SH-SY5Y (cell line): Measurements from ENCODE around the gene RYR1.

Experiments
- GATA2 ChIP-seq: IDR thresholded peaks from 2 replicates; pipeline ENCODE4 v1.6.1; 2011; ENCODE audit warnings: mild to moderate bottlenecking, low read depth, low read length
- GATA3 ChIP-seq: IDR thresholded peaks from 2 replicates; pipeline ENCODE4 v1.6.1; 2011; ENCODE audit warnings: low read depth, mild to moderate bottlenecking, low read length, moderate library complexity

The RYR1 gene

DNA sequence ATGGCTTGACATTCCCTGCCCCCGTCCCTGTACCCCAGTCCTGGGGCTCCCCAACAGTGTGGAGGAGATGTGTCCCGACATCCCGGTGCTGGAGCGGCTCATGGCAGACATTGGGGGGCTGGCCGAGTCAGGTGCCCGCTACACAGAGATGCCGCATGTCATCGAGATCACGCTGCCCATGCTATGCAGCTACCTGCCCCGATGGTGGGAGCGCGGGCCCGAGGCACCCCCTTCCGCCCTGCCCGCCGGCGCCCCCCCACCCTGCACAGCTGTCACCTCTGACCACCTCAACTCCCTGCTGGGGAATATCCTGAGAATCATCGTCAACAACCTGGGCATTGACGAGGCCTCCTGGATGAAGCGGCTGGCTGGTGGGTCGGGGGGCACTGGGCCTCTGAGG is 83.8 kb downstream of the RYR1 start:
- TF ChIP-seq GATA3: no peak
- no peak for TF ChIP-seq GATA2

DNA sequence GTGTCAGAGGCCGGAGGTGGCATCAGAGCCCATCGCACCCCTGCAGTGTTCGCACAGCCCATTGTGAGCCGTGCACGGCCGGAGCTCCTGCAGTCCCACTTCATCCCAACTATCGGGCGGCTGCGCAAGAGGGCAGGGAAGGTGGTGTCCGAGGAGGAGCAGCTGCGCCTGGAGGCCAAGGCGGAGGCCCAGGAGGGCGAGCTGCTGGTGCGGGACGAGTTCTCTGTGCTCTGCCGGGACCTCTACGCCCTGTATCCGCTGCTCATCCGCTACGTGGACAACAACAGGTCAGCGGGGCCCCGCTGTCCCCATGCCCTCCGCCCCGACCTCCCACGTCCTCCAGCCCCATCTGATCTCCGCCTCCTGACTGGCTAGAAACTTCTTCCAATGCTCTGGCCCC is 85.7 kb downstream of the RYR1 start:
- TF ChIP-seq GATA2 (no peak), GATA3 (no peak)

DNA sequence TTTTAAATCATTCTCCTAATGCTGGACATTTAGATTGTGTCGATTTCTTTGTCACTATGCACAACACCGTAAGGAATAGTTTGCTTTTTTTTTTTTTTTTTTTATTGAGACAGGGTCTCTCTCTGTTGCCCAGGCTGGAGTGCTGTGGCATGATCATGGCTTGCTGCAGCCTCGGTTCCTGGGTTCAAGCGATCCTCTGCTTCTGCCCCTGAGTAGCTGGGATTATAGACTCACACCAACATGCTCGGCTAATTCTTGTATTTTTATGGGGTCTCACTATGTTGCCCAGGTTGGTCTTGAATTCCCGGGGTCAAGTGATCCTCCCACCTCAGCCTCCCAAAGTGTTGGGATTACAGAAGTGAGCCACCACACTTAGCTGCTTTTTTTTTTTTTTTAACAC is 86.5 kb downstream of the RYR1 start:
- TF ChIP-seq GATA3: no peak
- TF ChIP-seq GATA2: no peak

DNA sequence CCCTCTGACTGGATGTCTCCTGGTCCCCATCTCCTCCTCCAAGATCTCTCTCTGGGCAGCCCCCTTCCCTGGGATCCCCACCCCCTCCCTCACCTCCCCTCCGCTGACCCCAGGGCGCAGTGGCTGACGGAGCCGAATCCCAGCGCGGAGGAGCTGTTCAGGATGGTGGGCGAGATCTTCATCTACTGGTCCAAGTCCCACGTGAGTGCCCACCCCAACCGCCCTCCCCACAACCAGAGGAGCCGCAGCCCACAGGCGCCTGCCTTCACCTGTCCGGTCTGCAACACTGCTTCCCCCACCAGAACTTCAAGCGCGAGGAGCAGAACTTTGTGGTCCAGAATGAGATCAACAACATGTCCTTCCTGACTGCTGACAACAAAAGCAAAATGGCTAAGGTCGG is 89.4 kb downstream of the RYR1 start:
- TF ChIP-seq GATA3: no peak
- TF ChIP-seq GATA2: no peak

DNA sequence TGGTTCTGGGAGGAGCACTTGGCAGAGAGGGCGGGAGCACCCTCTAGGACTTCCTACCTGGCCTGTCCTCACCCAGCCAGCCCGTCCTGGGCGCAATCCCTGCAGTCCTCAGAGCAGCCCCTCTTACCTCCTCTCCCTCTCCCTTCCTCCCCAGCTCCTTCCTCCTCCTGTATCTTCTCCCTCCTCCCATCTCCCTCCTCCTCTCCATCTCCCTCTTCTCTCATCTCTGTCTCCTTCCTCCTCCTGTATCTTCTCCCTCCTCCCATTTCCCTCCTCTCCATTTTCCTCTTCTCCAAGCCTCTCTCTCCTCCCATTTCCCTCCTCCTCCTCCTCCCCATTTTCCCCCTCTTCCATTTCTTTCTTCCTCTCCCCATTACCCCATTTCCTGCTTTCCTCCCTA is 89.8 kb downstream of the RYR1 start:
- TF ChIP-seq GATA2: no peak
- no peak for TF ChIP-seq GATA3

DNA sequence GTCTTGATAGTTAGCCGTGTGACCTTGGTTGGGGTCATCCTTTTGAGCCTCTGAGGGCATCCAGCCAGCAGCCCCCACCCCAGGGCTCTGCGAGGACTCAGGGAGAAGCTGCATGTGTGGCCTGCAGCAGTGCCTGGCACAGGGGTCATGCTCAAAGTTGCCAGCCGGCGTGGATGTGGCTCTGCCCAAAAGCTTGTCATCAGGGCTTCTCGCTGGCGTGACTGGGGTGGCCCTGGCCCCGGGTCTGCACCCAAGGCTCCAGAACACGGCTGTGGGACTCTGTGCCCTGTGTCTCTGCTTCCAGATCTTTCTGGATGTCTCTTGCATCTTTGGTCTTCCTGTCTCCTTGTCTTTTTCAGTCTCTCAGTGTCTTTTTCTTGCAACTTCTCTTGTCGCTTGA is 90.9 kb downstream of the RYR1 start:
- TF ChIP-seq GATA2: no peak
- no peak for TF ChIP-seq GATA3

DNA sequence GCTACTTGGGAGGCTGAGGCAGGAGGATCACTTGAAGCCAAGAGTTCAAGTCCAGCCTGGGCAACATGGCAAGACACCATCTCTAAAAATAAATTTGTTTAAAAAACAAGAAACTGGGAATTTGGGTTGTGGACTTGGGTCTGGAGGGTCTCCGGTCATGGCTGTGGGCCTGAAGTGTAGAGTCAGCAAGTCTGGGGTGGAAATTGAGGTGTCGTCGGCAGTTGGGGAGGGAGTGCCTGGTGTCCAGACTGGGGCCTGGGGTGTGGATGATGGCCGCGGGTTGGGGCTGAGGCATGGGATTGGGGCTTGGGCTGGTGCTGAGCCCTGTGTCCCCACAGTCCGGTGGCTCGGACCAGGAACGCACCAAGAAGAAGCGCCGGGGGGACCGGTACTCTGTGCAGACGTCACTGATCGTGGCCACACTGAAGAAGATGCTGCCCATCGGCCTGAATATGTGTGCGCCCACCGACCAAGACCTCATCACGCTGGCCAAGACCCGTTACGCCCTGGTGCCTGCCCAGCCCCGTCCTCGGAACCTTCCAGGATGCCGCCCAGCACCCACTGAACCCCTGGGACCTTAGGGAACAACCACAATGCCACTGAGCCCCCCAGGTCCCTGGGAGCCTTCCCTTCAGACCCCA is 91.6 kb downstream of the RYR1 start:
- no peak for TF ChIP-seq GATA2

DNA sequence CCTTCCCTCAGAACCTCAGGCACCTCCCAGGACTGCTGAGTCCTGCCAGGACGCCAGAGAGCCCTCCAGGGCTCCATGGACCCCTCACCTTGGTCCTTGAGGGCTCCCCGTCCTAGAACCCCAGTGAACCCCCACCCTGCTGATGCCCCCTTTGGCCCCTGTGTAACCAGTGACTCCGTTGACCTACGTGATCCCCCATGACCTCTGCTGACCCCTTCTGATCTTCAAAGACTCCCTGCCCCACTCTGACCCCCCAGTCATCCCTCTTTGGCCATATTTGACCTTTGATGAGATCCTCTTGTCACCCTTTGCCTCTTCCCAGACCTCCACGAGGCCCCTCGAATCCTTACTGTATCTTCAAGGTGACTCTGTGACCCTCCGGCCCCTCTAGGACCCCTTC is 92.9 kb downstream of the RYR1 start:
- no peak for TF ChIP-seq GATA2
- TF ChIP-seq GATA3: no peak

DNA sequence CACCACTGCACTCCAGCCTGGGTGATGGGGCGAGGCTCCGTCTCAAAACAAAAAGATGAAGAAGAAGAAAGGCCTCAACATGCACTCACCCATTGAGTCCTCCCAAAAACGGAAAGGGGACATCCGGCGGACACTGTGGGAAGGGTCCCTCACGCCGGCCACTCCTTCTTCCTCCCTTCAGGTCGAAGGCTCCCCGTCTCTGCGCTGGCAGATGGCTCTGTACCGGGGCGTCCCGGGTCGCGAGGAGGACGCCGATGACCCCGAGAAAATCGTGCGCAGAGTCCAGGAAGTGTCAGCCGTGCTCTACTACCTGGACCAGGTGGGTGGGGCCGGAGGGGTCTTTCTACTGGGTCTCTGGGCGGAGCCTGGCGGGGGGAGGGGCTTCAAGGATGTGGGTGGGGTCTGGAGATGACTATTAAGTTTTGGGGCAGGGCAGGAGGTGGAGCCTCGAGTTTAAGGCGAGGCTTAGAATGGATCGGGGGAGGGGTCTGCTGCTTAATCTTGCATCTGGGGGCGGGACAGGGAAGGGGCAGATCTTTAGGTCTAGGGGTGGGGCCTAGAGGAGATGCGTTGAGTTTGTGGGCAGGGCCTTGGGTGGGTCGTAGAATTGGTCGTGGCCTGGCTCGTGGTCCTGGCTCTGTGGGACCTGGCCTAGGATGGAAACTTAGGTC is 94.1 kb downstream of the RYR1 start:
- TF ChIP-seq GATA2: no peak
- TF ChIP-seq GATA3: no peak

DNA sequence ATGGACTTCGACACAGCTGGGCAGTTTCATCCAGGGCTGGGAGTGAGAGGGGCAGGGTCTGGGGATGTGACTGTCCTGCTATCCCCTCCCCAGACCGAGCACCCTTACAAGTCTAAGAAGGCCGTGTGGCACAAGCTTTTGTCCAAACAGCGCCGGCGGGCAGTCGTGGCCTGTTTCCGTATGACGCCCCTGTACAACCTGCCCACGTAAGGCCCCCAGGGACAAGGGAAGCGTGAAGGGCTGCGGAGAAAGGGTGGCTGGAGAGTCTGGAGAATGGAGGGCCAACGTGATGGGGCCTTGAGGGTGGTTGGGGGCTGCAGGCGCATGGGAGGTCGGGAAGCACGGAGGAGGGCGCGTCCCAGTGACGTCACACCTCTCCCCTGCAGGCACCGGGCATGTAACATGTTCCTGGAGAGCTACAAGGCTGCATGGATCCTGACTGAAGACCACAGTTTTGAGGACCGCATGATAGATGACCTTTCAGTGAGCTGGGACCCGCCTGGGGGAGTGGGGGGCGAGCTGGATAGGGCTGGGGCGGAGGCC is 94.8 kb downstream of the RYR1 start:
- TF ChIP-seq GATA3: no peak

DNA sequence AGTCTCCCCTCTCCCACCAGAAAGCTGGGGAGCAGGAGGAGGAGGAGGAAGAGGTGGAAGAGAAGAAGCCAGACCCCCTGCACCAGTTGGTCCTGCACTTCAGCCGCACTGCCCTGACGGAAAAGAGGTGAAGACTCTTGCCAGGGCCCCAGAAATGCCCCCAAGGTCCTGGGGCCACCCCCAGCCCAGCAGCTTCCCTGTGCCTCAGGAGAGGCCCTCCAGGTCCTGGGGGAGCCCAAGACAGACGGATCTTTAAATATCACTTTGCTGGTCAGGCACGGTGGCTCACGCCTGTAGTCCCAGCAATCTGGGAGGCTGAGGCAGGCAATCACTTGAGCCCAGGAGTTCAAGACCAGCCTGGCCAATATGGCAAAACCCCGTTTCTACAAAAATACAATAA is 95.4 kb downstream of the RYR1 start:
- TF ChIP-seq GATA2 (no peak), GATA3 (no peak)

DNA sequence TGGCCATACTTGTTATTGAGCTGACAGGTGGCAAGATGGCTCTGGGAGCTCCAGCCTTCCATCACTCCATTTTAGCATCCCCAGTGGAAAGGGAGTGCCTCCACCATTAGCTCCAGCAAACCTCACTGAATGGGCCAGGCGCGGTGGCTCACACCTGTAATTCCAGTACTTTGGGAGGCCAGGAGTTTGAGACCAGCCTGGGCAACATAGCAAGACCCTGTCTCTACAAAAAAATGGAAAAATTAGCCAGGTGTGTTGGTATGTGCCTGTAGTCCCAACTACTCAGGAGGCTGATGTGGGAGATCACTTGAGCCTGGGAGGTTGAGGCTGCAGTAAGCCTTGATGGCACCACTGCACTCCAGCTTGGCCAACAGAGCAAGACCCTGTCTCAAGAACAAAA is 98.0 kb downstream of the RYR1 start:
- TF ChIP-seq GATA2 (no peak), GATA3 (no peak)

DNA sequence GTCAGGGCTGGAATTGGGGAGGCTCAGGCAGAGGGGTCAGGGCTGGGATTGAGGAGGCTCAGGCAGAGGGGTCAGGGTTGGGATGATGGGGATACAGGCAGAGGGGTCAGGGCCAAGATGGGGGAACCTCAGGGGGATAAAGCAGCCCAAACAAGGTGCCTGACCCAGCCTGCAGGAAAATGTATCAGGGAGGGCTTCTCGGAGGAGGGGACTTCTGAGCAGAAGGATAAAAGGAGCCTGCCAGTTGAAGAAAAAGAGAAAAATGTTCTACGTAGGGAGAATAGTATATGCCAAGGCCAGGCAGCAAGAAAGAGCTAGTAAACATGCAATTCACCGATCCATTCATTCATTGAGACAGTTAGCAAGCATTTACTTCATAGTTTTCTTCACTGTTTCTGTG is 99.4 kb downstream of the RYR1 start:
- no peak for TF ChIP-seq GATA3
- no peak for TF ChIP-seq GATA2

DNA sequence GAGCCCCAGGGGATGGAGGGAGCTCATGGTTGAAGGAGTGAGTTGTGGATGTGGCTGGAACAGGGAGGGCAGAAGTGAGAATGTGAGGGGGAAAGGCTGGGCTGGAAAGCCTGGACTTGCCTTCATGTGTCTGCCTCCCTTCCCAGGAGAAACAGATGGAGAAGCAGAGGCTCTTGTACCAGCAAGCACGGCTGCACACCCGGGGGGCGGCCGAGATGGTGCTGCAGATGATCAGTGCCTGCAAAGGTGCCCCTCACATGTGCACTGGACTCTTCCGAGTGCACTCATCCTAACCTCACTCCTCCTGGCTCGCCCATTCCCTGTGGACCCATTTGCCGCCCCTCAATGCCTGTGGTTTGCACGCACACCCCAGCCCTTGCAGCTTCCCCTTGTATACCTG is 101.1 kb downstream of the RYR1 start:
- no peak for TF ChIP-seq GATA2
- no peak for TF ChIP-seq GATA3

DNA sequence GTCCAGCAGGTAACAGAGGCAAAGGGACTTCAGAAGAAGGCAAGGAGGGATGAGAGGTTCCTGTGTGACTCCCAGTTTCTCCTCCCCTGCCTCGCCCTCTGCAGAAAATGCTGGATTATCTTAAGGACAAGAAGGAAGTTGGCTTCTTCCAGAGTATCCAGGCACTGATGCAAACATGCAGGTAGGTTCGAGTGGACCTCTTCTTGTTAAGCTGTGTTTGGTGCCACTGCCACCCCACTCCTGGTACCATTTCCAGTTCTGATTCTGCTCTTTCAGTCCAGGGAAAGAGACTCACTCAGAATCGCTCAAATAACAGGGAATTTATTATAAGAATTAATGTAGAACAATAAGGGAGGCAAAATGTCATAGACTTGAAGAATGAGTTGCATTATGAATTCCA is 101.7 kb downstream of the RYR1 start:
- TF ChIP-seq GATA3 (no peak), GATA2 (no peak)

DNA sequence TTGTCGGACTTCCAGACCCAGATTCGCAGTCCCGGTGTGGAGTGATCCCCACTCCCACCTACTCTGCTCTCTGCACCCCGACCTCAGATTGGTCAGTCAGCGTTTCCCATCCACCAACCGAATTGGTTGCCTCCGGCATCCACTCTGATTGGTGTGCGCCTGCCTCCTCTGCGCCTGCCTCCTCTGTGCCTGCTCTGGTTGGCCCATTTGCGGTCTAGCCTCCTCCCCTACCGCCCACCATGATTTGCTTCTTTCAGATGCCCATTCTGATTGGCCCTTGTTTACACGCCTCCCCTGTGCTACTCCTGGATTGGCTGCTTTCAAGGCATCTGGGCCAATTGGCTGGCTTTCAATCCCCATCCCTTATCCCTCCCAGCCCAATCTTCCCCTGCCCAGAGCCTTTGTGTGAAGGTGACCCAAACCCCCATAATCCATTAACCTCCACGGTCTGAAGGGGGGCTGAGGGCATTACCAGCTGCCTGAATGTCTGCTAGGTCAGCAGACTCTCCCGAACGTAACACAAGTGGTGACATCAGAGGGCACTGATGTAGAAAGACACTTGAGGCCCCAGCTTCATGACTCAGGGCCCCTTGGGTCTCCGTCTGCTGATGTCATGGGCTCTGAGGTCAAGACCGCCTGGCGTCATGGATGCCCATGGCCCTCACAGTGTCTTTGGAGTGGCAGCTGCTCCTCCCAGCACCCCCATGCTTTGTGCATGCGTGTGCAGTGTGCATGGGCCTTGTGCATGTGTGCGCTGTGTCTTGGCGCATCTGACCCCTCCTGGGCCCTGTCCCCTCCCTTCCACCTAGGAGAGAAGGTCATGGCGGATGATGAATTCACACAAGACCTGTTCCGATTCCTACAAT is 103.8 kb downstream of the RYR1 start:
- TF ChIP-seq GATA2 (no peak), GATA3 (no peak)
